ENCODE results near the gene ALOX5AP.

The ALOX5AP gene

GRCh38 chr13:30719525-30719914 lies 15.8 kb upstream of the ALOX5AP start:
- DNase-seq (ENCODE audit: low spot score in 2 of 2) = no peak
- no peaks in the 10 kb centered on the region for H3K27me3 Mint-ChIP-seq
- peaks cover 19% of the 10 kb centered on the region for H3K4me1 Mint-ChIP-seq
- H3K27ac Mint-ChIP-seq (ENCODE audit: low read depth) = no peak overlapping the region
- no peaks in the 10 kb centered on the region for H3K9me3 Mint-ChIP-seq
- no peaks in the 10 kb centered on the region for H3K36me3 Mint-ChIP-seq (ENCODE audit: insufficient read depth)
- no peak overlapping the region for H3K4me3 Mint-ChIP-seq
- no peak for ATAC-seq (replicated peaks; ENCODE audit: extremely low read depth, poor library complexity, severe bottlenecking)

GRCh38 chr13:30720172-30720869 lies 15.0 kb upstream of the ALOX5AP start:
- Mint-ChIP-seq H3K4me3 (no peak overlapping the region), H3K9me3 (no peaks in the 10 kb centered on the region), H3K4me1 (peaks cover 19% of the 10 kb centered on the region), H3K27ac (ENCODE audit: low read depth) (no peak overlapping the region), H3K36me3 (ENCODE audit: insufficient read depth) (no peaks in the 10 kb centered on the region), H3K27me3 (no peaks in the 10 kb centered on the region)
- DNase-seq (ENCODE audit: low spot score in 2 of 2) = no peak
- peak; percentile 19 for ATAC-seq (replicated peaks; ENCODE audit: extremely low read depth, poor library complexity, severe bottlenecking)

- no peak overlapping the region for H3K4me3 Mint-ChIP-seq
- no peaks in the 10 kb centered on the region for H3K9me3 Mint-ChIP-seq
- peaks cover 19% of the 10 kb centered on the region for H3K4me1 Mint-ChIP-seq
- no peak overlapping the region for H3K27ac Mint-ChIP-seq (ENCODE audit: low read depth)
- DNase-seq (ENCODE audit: low spot score in 2 of 2) = no peak
- no peaks in the 10 kb centered on the region for H3K36me3 Mint-ChIP-seq (ENCODE audit: insufficient read depth)
- ATAC-seq (replicated peaks; ENCODE audit: extremely low read depth, poor library complexity, severe bottlenecking) = no peak
- H3K27me3 Mint-ChIP-seq = no peaks in the 10 kb centered on the region
Measured at GRCh38 chr13:30721936-30722335, 13.4 kb upstream of the ALOX5AP start.

- Mint-ChIP-seq H3K9me3 (no peaks in the 10 kb centered on the region), H3K36me3 (ENCODE audit: insufficient read depth) (no peaks in the 10 kb centered on the region), H3K4me3 (no peak overlapping the region), H3K27me3 (no peaks in the 10 kb centered on the region), H3K27ac (ENCODE audit: low read depth) (no peak overlapping the region), H3K4me1 (peaks cover 19% of the 10 kb centered on the region)
- DNase-seq (ENCODE audit: low spot score in 2 of 2) (no peak), ATAC-seq (replicated peaks; ENCODE audit: extremely low read depth, poor library complexity, severe bottlenecking) (no peak)
Measured at GRCh38 chr13:30722361-30722760, 13.0 kb upstream of the ALOX5AP start.

GRCh38 chr13:30724778-30725177 lies 10.6 kb upstream of the ALOX5AP start:
- Mint-ChIP-seq H3K27me3 (no peaks in the 10 kb centered on the region), H3K27ac (ENCODE audit: low read depth) (no peak overlapping the region), H3K9me3 (no peaks in the 10 kb centered on the region), H3K4me1 (peaks cover 19% of the 10 kb centered on the region), H3K36me3 (ENCODE audit: insufficient read depth) (no peaks in the 10 kb centered on the region), H3K4me3 (no peak overlapping the region)
- DNase-seq (ENCODE audit: low spot score in 2 of 2) (no peak), ATAC-seq (replicated peaks; ENCODE audit: extremely low read depth, poor library complexity, severe bottlenecking) (no peak)

- Mint-ChIP-seq H3K36me3 (ENCODE audit: insufficient read depth) (no peaks in the 10 kb centered on the region), H3K27ac (ENCODE audit: low read depth) (no peak overlapping the region), H3K9me3 (no peaks in the 10 kb centered on the region), H3K4me3 (no peak overlapping the region), H3K27me3 (no peaks in the 10 kb centered on the region), H3K4me1 (peaks cover 15% of the 10 kb centered on the region)
- ATAC-seq (replicated peaks; ENCODE audit: extremely low read depth, poor library complexity, severe bottlenecking) = no peak
- no peak for DNase-seq (ENCODE audit: low spot score in 2 of 2)
Measured at GRCh38 chr13:30725326-30726085, 9.8 kb upstream of the ALOX5AP start.

- Mint-ChIP-seq H3K27me3 (no peaks in the 10 kb centered on the region), H3K4me3 (no peak overlapping the region), H3K4me1 (peaks cover 8% of the 10 kb centered on the region), H3K27ac (ENCODE audit: low read depth) (no peak overlapping the region), H3K9me3 (no peaks in the 10 kb centered on the region), H3K36me3 (ENCODE audit: insufficient read depth) (no peaks in the 10 kb centered on the region)
- DNase-seq (ENCODE audit: low spot score in 2 of 2) (no peak), ATAC-seq (replicated peaks; ENCODE audit: extremely low read depth, poor library complexity, severe bottlenecking) (no peak)
Measured at GRCh38 chr13:30726192-30726591, 9.2 kb upstream of the ALOX5AP start.

GRCh38 chr13:30727491-30728355 lies 7.6 kb upstream of the ALOX5AP start:
- Mint-ChIP-seq H3K9me3 (no peaks in the 10 kb centered on the region), H3K27ac (ENCODE audit: low read depth) (no peak overlapping the region), H3K36me3 (ENCODE audit: insufficient read depth) (no peaks in the 10 kb centered on the region), H3K4me3 (no peak overlapping the region), H3K4me1 (no peaks in the 10 kb centered on the region), H3K27me3 (no peaks in the 10 kb centered on the region)
- ATAC-seq (replicated peaks; ENCODE audit: extremely low read depth, poor library complexity, severe bottlenecking) = no peak
- no peak for DNase-seq (ENCODE audit: low spot score in 2 of 2)

- Mint-ChIP-seq H3K27ac (ENCODE audit: low read depth) (no peak overlapping the region), H3K27me3 (no peaks in the 10 kb centered on the region), H3K36me3 (ENCODE audit: insufficient read depth) (no peaks in the 10 kb centered on the region), H3K9me3 (no peaks in the 10 kb centered on the region), H3K4me3 (no peak overlapping the region), H3K4me1 (peaks cover 4% of the 10 kb centered on the region)
- DNase-seq (ENCODE audit: low spot score in 2 of 2) (no peak), ATAC-seq (replicated peaks; ENCODE audit: extremely low read depth, poor library complexity, severe bottlenecking) (no peak)
Measured at GRCh38 chr13:30729801-30730200, 5.5 kb upstream of the ALOX5AP start.

GRCh38 chr13:30730526-30730925 lies 4.8 kb upstream of the ALOX5AP start:
- no peaks in the 10 kb centered on the region for H3K9me3 Mint-ChIP-seq
- ATAC-seq (replicated peaks; ENCODE audit: extremely low read depth, poor library complexity, severe bottlenecking) = no peak
- no peak for DNase-seq (ENCODE audit: low spot score in 2 of 2)
- no peaks in the 10 kb centered on the region for H3K36me3 Mint-ChIP-seq (ENCODE audit: insufficient read depth)
- peaks cover 12% of the 10 kb centered on the region for H3K4me1 Mint-ChIP-seq
- no peak overlapping the region for H3K4me3 Mint-ChIP-seq
- no peaks in the 10 kb centered on the region for H3K27me3 Mint-ChIP-seq
- H3K27ac Mint-ChIP-seq (ENCODE audit: low read depth) = no peak overlapping the region

GRCh38 chr13:30731361-30732045 lies 3.8 kb upstream of the ALOX5AP start:
- ATAC-seq (replicated peaks; ENCODE audit: extremely low read depth, poor library complexity, severe bottlenecking) = no peak
- Mint-ChIP-seq H3K36me3 (ENCODE audit: insufficient read depth) (no peaks in the 10 kb centered on the region), H3K27ac (ENCODE audit: low read depth) (no peak overlapping the region), H3K9me3 (no peaks in the 10 kb centered on the region), H3K4me1 (peaks cover 21% of the 10 kb centered on the region), H3K4me3 (no peak overlapping the region), H3K27me3 (no peaks in the 10 kb centered on the region)
- no peak for DNase-seq (ENCODE audit: low spot score in 2 of 2)

GRCh38 chr13:30732046-30732390 lies 3.3 kb upstream of the ALOX5AP start:
- H3K27me3 Mint-ChIP-seq = no peaks in the 10 kb centered on the region

More at GRCh38 chr13:30732046-30732390, 3.3 kb upstream of the ALOX5AP start:
- no peak for ATAC-seq (replicated peaks; ENCODE audit: extremely low read depth, poor library complexity, severe bottlenecking)
- H3K27ac Mint-ChIP-seq (ENCODE audit: low read depth) = no peak overlapping the region
- H3K4me3 Mint-ChIP-seq = no peak overlapping the region
- H3K4me1 Mint-ChIP-seq = peaks cover 27% of the 10 kb centered on the region
- no peak for DNase-seq (ENCODE audit: low spot score in 2 of 2)
- H3K36me3 Mint-ChIP-seq (ENCODE audit: insufficient read depth) = no peaks in the 10 kb centered on the region
- H3K9me3 Mint-ChIP-seq = no peaks in the 10 kb centered on the region

Measured in central memory CD8-positive, alpha-beta T cell (primary cell).